Measurements from ENCODE around the gene N4BP2L2.

The N4BP2L2 gene

DNA sequence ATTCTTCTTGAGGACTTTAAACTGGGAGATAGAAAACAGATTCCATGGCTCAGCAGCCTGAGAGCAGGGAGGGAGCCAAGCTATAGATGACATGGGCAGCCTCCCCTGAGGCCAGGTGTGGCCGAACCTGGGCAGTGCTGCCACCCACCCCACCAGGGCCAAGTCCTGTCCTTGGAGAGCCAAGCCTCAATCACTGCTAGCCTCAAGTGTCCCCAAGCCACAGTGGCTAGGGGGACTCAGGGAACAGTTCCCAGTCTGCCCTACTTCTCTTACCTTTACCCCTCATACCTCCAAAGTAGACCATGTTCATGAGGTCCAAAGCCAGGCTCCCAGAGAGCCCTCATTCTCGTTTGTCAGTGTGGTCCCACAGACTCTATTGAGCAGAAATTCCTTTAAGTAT, 118.7 kb downstream of the N4BP2L2 start:
- no peak for ATAC-seq
- TF ChIP-seq ZNF565 (CRISPR knock-in tag; conservative IDR thresholded peaks at IDR 0.05; ENCODE audit: low read depth) = no peak

DNA sequence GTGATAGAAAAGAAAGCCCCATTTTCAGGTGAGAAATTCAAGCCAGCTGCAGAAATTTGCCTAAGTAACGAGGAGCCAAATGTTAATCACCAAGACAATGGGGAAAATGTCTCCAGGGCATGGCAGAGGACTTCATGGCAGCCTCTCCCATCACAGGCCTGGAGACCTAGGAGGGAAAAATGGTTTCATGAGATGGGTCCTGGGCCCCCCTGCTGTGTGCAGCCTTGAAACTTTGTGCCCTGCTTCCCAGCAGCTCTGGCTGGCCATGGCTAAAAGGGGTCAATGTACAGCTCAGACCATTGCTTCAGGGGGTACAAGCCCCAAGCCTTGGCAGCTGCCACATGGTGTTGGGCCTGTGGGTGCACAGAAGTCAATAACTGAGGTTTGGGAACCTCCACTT, 120.6 kb downstream of the N4BP2L2 start:
- ATAC-seq = no peak
- TF ChIP-seq, protein P1, sequence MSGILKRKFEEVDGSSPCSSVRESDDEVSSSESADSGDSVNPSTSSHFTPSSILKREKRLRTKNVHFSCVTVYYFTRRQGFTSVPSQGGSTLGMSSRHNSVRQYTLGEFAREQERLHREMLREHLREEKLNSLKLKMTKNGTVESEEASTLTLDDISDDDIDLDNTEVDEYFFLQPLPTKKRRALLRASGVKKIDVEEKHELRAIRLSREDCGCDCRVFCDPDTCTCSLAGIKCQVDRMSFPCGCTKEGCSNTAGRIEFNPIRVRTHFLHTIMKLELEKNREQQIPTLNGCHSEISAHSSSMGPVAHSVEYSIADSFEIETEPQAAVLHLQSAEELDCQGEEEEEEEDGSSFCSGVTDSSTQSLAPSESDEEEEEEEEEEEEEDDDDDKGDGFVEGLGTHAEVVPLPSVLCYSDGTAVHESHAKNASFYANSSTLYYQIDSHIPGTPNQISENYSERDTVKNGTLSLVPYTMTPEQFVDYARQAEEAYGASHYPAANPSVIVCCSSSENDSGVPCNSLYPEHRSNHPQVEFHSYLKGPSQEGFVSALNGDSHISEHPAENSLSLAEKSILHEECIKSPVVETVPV (CRISPR knock-in tag; IDR thresholded peaks at IDR 0.05) = no peak
- TF ChIP-seq OSR1 (CRISPR knock-in tag; IDR thresholded peaks at IDR 0.05) (no peak), CSDC2 (CRISPR knock-in tag; IDR thresholded peaks at IDR 0.05) (no peak), ZNF565 (CRISPR knock-in tag; conservative IDR thresholded peaks at IDR 0.05; ENCODE audit: low read depth) (no peak), GLIS3 (CRISPR knock-in tag; IDR thresholded peaks at IDR 0.05) (no peak), PPARA (CRISPR knock-in tag; IDR thresholded peaks at IDR 0.05; ENCODE audit: borderline replicate concordance) (no peak), ZC3H10 (CRISPR knock-in tag; IDR thresholded peaks at IDR 0.05) (no peak), TCF4 (CRISPR knock-in tag; IDR thresholded peaks at IDR 0.05; ENCODE audit: borderline replicate concordance) (no peak), BACH2 (CRISPR knock-in tag; IDR thresholded peaks at IDR 0.05; ENCODE audit: borderline replicate concordance) (no peak)
- TF ChIP-seq, protein P2, sequence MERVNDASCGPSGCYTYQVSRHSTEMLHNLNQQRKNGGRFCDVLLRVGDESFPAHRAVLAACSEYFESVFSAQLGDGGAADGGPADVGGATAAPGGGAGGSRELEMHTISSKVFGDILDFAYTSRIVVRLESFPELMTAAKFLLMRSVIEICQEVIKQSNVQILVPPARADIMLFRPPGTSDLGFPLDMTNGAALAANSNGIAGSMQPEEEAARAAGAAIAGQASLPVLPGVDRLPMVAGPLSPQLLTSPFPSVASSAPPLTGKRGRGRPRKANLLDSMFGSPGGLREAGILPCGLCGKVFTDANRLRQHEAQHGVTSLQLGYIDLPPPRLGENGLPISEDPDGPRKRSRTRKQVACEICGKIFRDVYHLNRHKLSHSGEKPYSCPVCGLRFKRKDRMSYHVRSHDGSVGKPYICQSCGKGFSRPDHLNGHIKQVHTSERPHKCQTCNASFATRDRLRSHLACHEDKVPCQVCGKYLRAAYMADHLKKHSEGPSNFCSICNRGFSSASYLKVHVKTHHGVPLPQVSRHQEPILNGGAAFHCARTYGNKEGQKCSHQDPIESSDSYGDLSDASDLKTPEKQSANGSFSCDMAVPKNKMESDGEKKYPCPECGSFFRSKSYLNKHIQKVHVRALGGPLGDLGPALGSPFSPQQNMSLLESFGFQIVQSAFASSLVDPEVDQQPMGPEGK (CRISPR knock-in tag; IDR thresholded peaks at IDR 0.05; ENCODE audit: borderline replicate concordance) = no peak
- TF ChIP-seq, protein P3, sequence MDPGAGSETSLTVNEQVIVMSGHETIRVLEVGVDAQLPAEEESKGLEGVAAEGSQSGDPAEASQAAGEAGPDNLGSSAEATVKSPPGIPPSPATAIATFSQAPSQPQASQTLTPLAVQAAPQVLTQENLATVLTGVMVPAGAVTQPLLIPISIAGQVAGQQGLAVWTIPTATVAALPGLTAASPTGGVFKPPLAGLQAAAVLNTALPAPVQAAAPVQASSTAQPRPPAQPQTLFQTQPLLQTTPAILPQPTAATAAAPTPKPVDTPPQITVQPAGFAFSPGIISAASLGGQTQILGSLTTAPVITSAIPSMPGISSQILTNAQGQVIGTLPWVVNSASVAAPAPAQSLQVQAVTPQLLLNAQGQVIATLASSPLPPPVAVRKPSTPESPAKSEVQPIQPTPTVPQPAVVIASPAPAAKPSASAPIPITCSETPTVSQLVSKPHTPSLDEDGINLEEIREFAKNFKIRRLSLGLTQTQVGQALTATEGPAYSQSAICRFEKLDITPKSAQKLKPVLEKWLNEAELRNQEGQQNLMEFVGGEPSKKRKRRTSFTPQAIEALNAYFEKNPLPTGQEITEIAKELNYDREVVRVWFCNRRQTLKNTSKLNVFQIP (CRISPR knock-in tag; IDR thresholded peaks at IDR 0.05; ENCODE audit: borderline replicate concordance, low read depth) = no peak
- TF ChIP-seq, protein P4, sequence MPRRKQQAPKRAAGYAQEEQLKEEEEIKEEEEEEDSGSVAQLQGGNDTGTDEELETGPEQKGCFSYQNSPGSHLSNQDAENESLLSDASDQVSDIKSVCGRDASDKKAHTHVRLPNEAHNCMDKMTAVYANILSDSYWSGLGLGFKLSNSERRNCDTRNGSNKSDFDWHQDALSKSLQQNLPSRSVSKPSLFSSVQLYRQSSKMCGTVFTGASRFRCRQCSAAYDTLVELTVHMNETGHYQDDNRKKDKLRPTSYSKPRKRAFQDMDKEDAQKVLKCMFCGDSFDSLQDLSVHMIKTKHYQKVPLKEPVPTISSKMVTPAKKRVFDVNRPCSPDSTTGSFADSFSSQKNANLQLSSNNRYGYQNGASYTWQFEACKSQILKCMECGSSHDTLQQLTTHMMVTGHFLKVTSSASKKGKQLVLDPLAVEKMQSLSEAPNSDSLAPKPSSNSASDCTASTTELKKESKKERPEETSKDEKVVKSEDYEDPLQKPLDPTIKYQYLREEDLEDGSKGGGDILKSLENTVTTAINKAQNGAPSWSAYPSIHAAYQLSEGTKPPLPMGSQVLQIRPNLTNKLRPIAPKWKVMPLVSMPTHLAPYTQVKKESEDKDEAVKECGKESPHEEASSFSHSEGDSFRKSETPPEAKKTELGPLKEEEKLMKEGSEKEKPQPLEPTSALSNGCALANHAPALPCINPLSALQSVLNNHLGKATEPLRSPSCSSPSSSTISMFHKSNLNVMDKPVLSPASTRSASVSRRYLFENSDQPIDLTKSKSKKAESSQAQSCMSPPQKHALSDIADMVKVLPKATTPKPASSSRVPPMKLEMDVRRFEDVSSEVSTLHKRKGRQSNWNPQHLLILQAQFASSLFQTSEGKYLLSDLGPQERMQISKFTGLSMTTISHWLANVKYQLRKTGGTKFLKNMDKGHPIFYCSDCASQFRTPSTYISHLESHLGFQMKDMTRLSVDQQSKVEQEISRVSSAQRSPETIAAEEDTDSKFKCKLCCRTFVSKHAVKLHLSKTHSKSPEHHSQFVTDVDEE (CRISPR knock-in tag; IDR thresholded peaks at IDR 0.05) = no peak

DNA sequence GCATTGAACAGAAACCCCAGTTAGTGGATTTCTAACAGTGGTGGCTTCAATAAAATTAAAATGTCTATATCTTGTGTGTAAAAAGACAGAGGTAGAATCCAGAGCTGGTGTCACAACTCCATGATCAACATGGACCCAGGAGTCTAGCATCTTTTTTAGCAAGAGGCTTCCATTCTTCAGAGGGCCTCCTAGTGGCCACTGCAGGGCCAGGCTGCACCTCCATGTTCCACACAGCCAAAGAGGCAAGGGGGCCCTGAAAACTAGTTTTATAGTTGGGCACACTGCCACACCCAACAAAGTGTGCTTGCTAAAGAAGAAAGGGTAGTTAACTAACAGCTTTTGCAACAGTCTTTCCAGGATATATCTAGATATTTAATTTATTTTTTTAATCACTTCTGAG, 123.6 kb downstream of the N4BP2L2 start:
- ATAC-seq = peak; percentile 61; the same call in 2 of the 3 replicates
- TF ChIP-seq, protein P2 (CRISPR knock-in tag; IDR thresholded peaks at IDR 0.05; ENCODE audit: borderline replicate concordance) = no peak

DNA sequence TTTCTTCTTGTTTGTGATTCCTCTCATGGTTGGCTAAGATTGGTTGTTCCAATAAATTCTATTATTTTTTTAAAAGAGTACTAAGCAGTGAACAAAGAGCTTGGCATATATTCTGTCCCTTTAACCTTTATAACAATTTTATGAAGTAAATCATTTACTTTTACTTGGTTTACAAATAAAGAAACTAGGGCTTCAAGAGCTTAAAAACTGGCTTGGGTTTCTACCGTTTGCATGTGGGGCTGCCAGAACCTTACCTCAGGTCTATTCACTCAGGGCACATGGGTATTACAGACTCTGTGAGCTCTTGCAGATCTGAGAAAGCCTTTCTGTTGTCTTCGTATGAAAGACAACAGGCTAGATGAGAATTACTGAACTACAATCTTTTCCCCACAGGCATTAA, 124.0 kb downstream of the N4BP2L2 start:
- no peak for ATAC-seq
- TF ChIP-seq SNAI2 (CRISPR knock-in tag; IDR thresholded peaks at IDR 0.05) (no peak), TOX (CRISPR knock-in tag; IDR thresholded peaks at IDR 0.05; ENCODE audit: borderline replicate concordance) (no peak), PPARA (CRISPR knock-in tag; IDR thresholded peaks at IDR 0.05; ENCODE audit: borderline replicate concordance) (no peak), ARNTL (CRISPR knock-in tag; IDR thresholded peaks at IDR 0.05; ENCODE audit: borderline replicate concordance, low read depth) (no peak), ESRRG (CRISPR knock-in tag; IDR thresholded peaks at IDR 0.05) (no peak)
- TF ChIP-seq, protein P2 (CRISPR knock-in tag; IDR thresholded peaks at IDR 0.05; ENCODE audit: borderline replicate concordance) = no peak
- TF ChIP-seq, protein P4 (CRISPR knock-in tag; IDR thresholded peaks at IDR 0.05) = no peak
- TF ChIP-seq, protein P1 (CRISPR knock-in tag; IDR thresholded peaks at IDR 0.05) = no peak
- TF ChIP-seq, protein P3 (CRISPR knock-in tag; IDR thresholded peaks at IDR 0.05; ENCODE audit: borderline replicate concordance, low read depth) = no peak
